ENCODE data around the gene CSRNP2.

- no peak for TF ChIP-seq CTCF (IDR thresholded peaks at IDR 0.05; ENCODE audit: low read depth, low read length)
- no peak for TF ChIP-seq EZH2phosphoT487 (IDR thresholded peaks at IDR 0.05; ENCODE audit: low read depth)
These were observed 24.3 kb downstream of the CSRNP2 start for GRCh38 chr12:51059086-51059485.

Data from OCI-LY3 (cell line).